Measurements from ENCODE around the gene DNAJA1. TPM values are rescaled to one million over a fixed set of nuclear protein-coding genes. Genes with fewer than 3 reads are reported as not detected.

Gene DNAJA1
- polyA plus RNA-seq, 1 donor (not counting 4 experiments of a cell fraction or from before 2014, with no cell fraction given): 169 TPM

DNA sequence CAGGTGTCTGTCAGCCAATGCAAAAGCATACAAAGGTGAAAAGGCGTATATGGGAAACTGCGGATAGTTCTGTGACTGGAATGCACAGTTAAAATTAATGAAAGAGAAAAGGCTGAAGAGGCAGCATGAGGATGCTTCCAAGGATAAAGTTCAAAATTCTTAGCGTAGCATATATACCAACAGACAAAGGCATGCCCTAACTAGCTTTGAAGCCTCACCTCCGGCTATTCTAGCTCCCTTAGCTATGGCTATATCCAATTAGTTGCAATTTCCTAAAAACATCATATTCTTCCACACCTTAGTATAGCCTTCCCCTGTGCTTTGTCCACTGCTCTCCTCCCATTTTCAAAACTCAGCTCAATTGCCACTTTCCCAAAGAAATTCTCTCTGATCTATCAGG is 1.4 kb upstream of the DNAJA1 start:
- Histone ChIP-seq H3K9ac (ENCODE audit: control insufficient read depth, extremely low read depth, insufficient read depth, low read length) (peak overlapping the region; percentile 97), H3K27ac (ENCODE audit: control insufficient read depth, insufficient read depth, low read length) (peak overlapping the region; percentile 93), H3K4me1 (ENCODE audit: control insufficient read depth, extremely low read depth, insufficient read depth, low read length) (peaks cover 39% of the 10 kb centered on the region), H3K4me3 (ENCODE audit: control insufficient read depth in 2 of 3, extremely low read depth in 1 of 3, insufficient read depth in 2 of 3, low read depth in 1 of 3, low read length in 3 of 3) (peak overlapping the region; percentile 94 to 97 (median 95)), H3K79me2 (ENCODE audit: control insufficient read depth, insufficient read depth, low read length) (peaks cover 88% of the 10 kb centered on the region), H4K20me1 (ENCODE audit: control insufficient read depth, extremely low read depth, insufficient read depth, low read length) (peaks cover 2% of the 10 kb centered on the region), H2AFZ (ENCODE audit: control insufficient read depth, low read length) (no peak overlapping the region), H3K36me3 (ENCODE audit: control insufficient read depth in 2 of 2, extremely low read depth in 1 of 2, insufficient read depth in 2 of 2, low read length in 2 of 2) (peaks cover 7 to 34% of the 10 kb centered on the region in 2 experiments), H3K27me3 (ENCODE audit: control insufficient read depth, extremely low read depth, insufficient read depth, low read length) (no peaks in the 10 kb centered on the region), H3K9me1 (ENCODE audit: control insufficient read depth, extremely low read depth, insufficient read depth, low read length) (no peaks in the 10 kb centered on the region), H3K4me2 (ENCODE audit: control insufficient read depth, extremely low read depth, insufficient read depth, low read depth, low read length) (peak overlapping the region; percentile 100), H3K9me3 (ENCODE audit: control insufficient read depth, low read depth, low read length) (no peaks in the 10 kb centered on the region)
- TF ChIP-seq, protein P1, sequence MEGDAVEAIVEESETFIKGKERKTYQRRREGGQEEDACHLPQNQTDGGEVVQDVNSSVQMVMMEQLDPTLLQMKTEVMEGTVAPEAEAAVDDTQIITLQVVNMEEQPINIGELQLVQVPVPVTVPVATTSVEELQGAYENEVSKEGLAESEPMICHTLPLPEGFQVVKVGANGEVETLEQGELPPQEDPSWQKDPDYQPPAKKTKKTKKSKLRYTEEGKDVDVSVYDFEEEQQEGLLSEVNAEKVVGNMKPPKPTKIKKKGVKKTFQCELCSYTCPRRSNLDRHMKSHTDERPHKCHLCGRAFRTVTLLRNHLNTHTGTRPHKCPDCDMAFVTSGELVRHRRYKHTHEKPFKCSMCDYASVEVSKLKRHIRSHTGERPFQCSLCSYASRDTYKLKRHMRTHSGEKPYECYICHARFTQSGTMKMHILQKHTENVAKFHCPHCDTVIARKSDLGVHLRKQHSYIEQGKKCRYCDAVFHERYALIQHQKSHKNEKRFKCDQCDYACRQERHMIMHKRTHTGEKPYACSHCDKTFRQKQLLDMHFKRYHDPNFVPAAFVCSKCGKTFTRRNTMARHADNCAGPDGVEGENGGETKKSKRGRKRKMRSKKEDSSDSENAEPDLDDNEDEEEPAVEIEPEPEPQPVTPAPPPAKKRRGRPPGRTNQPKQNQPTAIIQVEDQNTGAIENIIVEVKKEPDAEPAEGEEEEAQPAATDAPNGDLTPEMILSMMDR (optimal IDR thresholded peaks at IDR 0.05 in 1 of 3, IDR thresholded peaks at IDR 0.05 in 1 of 3, conservative IDR thresholded peaks at IDR 0.05 in 1 of 3; ENCODE audit: extremely low read depth in 1 of 3, insufficient read depth in 2 of 3, low read length in 3 of 3): no peak
- no peak for TF ChIP-seq EZH2 (IDR thresholded peaks at IDR 0.05; ENCODE audit: low read length)
- FAIRE-seq (no peak), DNase-seq (ENCODE audit: low read depth, low spot score) (no peak)
- dilution Hi-C loops (cut with MboI; ENCODE audit: extremely low pct_ligation_motif_present, low sequenced_read_pairs): no loop called here

DNA sequence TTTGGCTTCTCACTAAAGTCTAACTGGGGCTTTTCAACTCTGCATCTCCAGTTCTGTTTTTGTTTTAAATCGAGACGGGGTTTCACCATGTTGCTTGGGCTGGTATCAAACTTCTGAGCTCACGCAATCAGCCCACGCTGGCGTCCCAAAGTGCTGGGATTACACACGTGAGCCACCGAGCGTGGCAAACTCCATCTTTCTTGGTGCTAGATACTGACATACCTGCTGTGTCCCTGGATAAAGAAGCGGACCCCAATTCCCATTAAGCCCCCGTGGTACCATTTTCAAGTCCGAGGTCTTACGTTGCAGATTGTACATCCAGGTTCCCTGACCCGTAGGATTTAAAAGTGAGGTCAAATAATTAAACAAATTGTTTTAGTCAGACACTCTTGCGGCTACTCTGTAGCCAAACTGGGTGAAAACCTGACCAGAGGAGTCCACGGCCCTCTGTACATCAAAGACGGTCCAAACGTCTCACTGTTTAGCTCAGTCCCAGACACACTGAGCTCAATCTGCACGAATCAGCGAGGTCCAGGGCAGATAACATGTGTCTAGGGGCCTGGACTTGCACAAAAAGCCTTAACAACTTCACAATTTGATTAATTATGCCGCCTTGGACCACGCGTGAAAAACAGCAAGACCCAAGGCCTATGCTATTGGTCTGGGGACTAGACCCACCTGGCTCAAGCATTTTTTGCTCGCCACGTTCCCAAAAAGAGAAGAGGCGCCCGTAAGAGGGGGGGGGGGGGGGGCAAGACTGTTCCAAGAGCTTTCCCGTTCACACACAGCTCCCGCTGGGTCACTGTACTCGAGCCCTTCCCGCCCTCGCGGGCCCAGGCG is 727 bp upstream of the DNAJA1 start:
- dilution Hi-C loops (cut with MboI; ENCODE audit: extremely low pct_ligation_motif_present, low sequenced_read_pairs): no loop called here
- no peaks in the 10 kb centered on the region for H3K27me3 ChIP-seq (ENCODE audit: control insufficient read depth, extremely low read depth, insufficient read depth, low read length)
- no peaks in the 10 kb centered on the region for H3K9me3 ChIP-seq (ENCODE audit: control insufficient read depth, low read depth, low read length)
- TF ChIP-seq, protein P1 (optimal IDR thresholded peaks at IDR 0.05 in 1 of 3, IDR thresholded peaks at IDR 0.05 in 1 of 3, conservative IDR thresholded peaks at IDR 0.05 in 1 of 3; ENCODE audit: extremely low read depth in 1 of 3, insufficient read depth in 2 of 3, low read length in 3 of 3): no peak
- TF ChIP-seq EZH2 (IDR thresholded peaks at IDR 0.05; ENCODE audit: low read length): no peak
- H2AFZ ChIP-seq (ENCODE audit: control insufficient read depth, low read length): peak overlapping the region; percentile 79
- H3K4me1 ChIP-seq (ENCODE audit: control insufficient read depth, extremely low read depth, insufficient read depth, low read length): peaks cover 46% of the 10 kb centered on the region
- H4K20me1 ChIP-seq (ENCODE audit: control insufficient read depth, extremely low read depth, insufficient read depth, low read length): peaks cover 2% of the 10 kb centered on the region
- H3K4me2 ChIP-seq (ENCODE audit: control insufficient read depth, extremely low read depth, insufficient read depth, low read depth, low read length): peak overlapping the region; percentile 100
- FAIRE-seq (no peak), DNase-seq (ENCODE audit: low read depth, low spot score) (no peak)
- peak overlapping the region; percentile 97 for H3K9ac ChIP-seq (ENCODE audit: control insufficient read depth, extremely low read depth, insufficient read depth, low read length)
- H3K79me2 ChIP-seq (ENCODE audit: control insufficient read depth, insufficient read depth, low read length): peaks cover 95% of the 10 kb centered on the region
- no peaks in the 10 kb centered on the region for H3K9me1 ChIP-seq (ENCODE audit: control insufficient read depth, extremely low read depth, insufficient read depth, low read length)
- peak overlapping the region; percentile 94 to 97 (median 95) for H3K4me3 ChIP-seq (ENCODE audit: control insufficient read depth in 2 of 3, extremely low read depth in 1 of 3, insufficient read depth in 2 of 3, low read depth in 1 of 3, low read length in 3 of 3)
- peak overlapping the region; percentile 93 for H3K27ac ChIP-seq (ENCODE audit: control insufficient read depth, insufficient read depth, low read length)
- peaks cover 7 to 38% of the 10 kb centered on the region in 2 experiments for H3K36me3 ChIP-seq (ENCODE audit: control insufficient read depth in 2 of 2, extremely low read depth in 1 of 2, insufficient read depth in 2 of 2, low read length in 2 of 2)

Measured in keratinocyte (primary cell).